T-helper 1 cell treated with Interleukin-12 subunit alpha and Interleukin-12 subunit beta and Interleukin-4 antibody, amounts not matched to agents 30 ng/mL and 1 ng/mL, for 36 hours (primary cell): ENCODE data around the gene CSNK2A3. TPM values are rescaled to one million over a fixed set of nuclear protein-coding genes. Genes with fewer than 3 reads are reported as not detected.

Experiments used
- intact Hi-C: fragments of 100-400 bp; cut with micrococcal nuclease; formaldehyde crosslinking; loops from one replicate; pipeline ENCODE4 v1.15.1; 2024
- total RNA-seq: library from RNA; stranded (reverse); gene quantifications from 2 replicates; pipeline ENCODE4 v1.2.3, GENCODE V29; 2022

CSNK2A3 gene
- total RNA-seq, 1 donor from 2014 or later: 1.1 TPM

GRCh38 chr11:11338304-11338703 lies 14.7 kb downstream of the CSNK2A3 start:
- intact Hi-C loops: no loop called here

- intact Hi-C loops: no loop called here
Observed at GRCh38 chr11:11336664-11337063, 16.4 kb downstream of the CSNK2A3 start.

- intact Hi-C loops: no loop called here
Observed at GRCh38 chr11:11335043-11335442, 18.0 kb downstream of the CSNK2A3 start.

GRCh38 chr11:11334607-11335006 lies 18.4 kb downstream of the CSNK2A3 start:
- intact Hi-C loops: no loop called here

- intact Hi-C loops: no loop called here
Observed at GRCh38 chr11:11332141-11332710, 20.8 kb downstream of the CSNK2A3 start.

GRCh38 chr11:11329062-11329806 lies 23.8 kb downstream of the CSNK2A3 start:
- intact Hi-C loops: no loop called here

GRCh38 chr11:11324090-11324489 lies 29.0 kb downstream of the CSNK2A3 start:
- intact Hi-C loops: no loop called here

- intact Hi-C loops: no loop called here
Observed at GRCh38 chr11:11322101-11322500, 30.9 kb downstream of the CSNK2A3 start.

- intact Hi-C loops: no loop called here
Observed at GRCh38 chr11:11320825-11321224, 32.2 kb downstream of the CSNK2A3 start.

- intact Hi-C loops: no loop called here
Observed at GRCh38 chr11:11318961-11319360, 34.1 kb downstream of the CSNK2A3 start.

- intact Hi-C loops: no loop called here
Observed at GRCh38 chr11:11318461-11318860, 34.6 kb downstream of the CSNK2A3 start.

GRCh38 chr11:11316651-11317230 lies 36.3 kb downstream of the CSNK2A3 start:
- intact Hi-C loops: no loop called here

GRCh38 chr11:11313902-11314692 lies 39.0 kb downstream of the CSNK2A3 start:
- intact Hi-C loops: no loop called here

- intact Hi-C loops: no loop called here
Observed at GRCh38 chr11:11313426-11313825, 39.6 kb downstream of the CSNK2A3 start.

GRCh38 chr11:11312738-11313137 lies 40.3 kb downstream of the CSNK2A3 start:
- intact Hi-C loops: no loop called here

- intact Hi-C loops: no loop called here
Observed at GRCh38 chr11:11311169-11311568, 41.9 kb downstream of the CSNK2A3 start.

- intact Hi-C loops: no loop called here
Observed at GRCh38 chr11:11309906-11310305, 43.1 kb downstream of the CSNK2A3 start.

- intact Hi-C loops: no loop called here
Observed at GRCh38 chr11:11308249-11308648, 44.8 kb downstream of the CSNK2A3 start.

- intact Hi-C loops: no loop called here
Observed at GRCh38 chr11:11306855-11307254, 46.2 kb downstream of the CSNK2A3 start.

- intact Hi-C loops: no loop called here
Observed at GRCh38 chr11:11304550-11304949, 48.5 kb downstream of the CSNK2A3 start.

GRCh38 chr11:11302565-11302964 lies 50.5 kb downstream of the CSNK2A3 start:
- intact Hi-C loops: no loop called here
